Gastrocnemius medialis (tissue), 4 donors: ENCODE results near the gene ADGRE1.

Experiments
- CTCF ChIP-seq, 5 experiments: fragments of 450-650 bp in 3 of 5; fragments of 200-600 bp in 2 of 5; sonication (generic) in 2 of 5; IDR thresholded peaks in 4 of 5; conservative IDR thresholded peaks in 1 of 5; 1 replicate in 4 of 5; 2 replicates in 1 of 5; pipeline ENCODE4 v1.5.1; 2016 to 2019; ENCODE audit warnings: antibody characterized with exemption in 5 of 5, mild to moderate bottlenecking in 3 of 5, moderate library complexity in 3 of 5
- POLR2A ChIP-seq, 2 donors: fragments of 450-650 bp; IDR thresholded peaks; one replicate each; pipeline ENCODE4 v1.6.1; 2017; ENCODE audit warnings: antibody characterized with exemption in 2 of 2, mild to moderate bottlenecking in 2 of 2, moderate library complexity in 2 of 2

- TF ChIP-seq CTCF (IDR thresholded peaks at IDR 0.05 in 4 of 5, conservative IDR thresholded peaks at IDR 0.05 in 1 of 5) (no peak), POLR2A (IDR thresholded peaks at IDR 0.05) (no peak)
Measured at GRCh38 chr19:6842871-6843607, 44.3 kb upstream of the ADGRE1 start.
